HTR-8/SVneo (cell line): ENCODE data around the gene ADGRD1.

ENCODE experiments used
- DNase-seq: peaks from one replicate; pipeline ENCODE4 v3.0.0; 2011; ENCODE audit warnings: low spot score, mixed read lengths; ENCODE audit not compliant: insufficient read length
- FAIRE-seq: peaks from 2 replicates; lab custom pipeline; 2011; peaks lifted over from hg19 to GRCh38; lab: Jason Lieb, UNC

The ADGRD1 gene

GRCh38 chr12:131164096-131164872 is 210.6 kb downstream of the ADGRD1 start:
- DNase-seq, result no peak
- FAIRE-seq, result no peak

DNA sequence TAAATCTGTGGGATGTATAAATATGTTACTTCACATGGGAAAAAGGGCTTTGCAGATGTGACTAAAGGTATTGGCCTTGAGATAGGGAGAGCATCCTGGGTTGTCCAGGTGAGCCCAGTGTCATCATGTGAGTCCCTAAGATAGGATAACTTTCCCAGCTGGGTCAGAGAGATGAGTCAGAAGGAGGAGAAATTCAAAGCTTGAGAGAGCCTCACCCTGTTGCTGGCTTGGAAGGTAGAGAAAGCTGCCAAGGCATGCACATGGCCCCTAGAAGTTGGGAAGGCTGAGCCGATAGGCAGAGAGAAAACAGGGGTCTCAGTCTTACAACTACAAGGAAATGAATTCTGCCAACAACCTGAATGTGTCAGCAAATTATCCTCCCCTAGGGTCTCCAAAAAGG is 213.0 kb downstream of the ADGRD1 start:
- FAIRE-seq (no peak), DNase-seq (no peak)

- FAIRE-seq (no peak), DNase-seq (no peak)
These were observed 213.6 kb downstream of the ADGRD1 start for GRCh38 chr12:131167334-131167733.

DNA sequence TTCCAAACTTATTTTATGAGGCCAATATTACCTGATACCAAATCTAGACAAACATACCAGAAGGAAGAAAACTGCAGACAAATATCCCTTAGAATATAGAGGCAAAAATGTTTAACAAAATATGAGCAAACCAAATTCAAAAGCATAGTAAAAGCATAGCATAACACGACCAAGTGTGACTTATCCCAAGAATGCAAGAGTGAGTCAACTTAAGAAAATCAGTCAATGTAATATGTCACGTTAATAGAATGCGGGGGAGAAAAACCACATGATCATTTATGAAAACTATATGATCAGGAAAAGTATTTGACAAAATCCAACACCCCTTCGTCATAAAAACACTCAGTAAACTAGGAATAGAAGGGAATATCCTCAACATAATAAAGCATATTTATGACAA is 217.3 kb downstream of the ADGRD1 start:
- DNase-seq, result no peak
- FAIRE-seq, result no peak

GRCh38 chr12:131174901-131175300 is 221.2 kb downstream of the ADGRD1 start:
- no peak for DNase-seq
- no peak for FAIRE-seq

- FAIRE-seq, result no peak
- DNase-seq, result no peak
These were observed 222.6 kb downstream of the ADGRD1 start for GRCh38 chr12:131176266-131176665.

GRCh38 chr12:131176926-131177325 is 223.2 kb downstream of the ADGRD1 start:
- DNase-seq, result no peak
- no peak for FAIRE-seq

DNA sequence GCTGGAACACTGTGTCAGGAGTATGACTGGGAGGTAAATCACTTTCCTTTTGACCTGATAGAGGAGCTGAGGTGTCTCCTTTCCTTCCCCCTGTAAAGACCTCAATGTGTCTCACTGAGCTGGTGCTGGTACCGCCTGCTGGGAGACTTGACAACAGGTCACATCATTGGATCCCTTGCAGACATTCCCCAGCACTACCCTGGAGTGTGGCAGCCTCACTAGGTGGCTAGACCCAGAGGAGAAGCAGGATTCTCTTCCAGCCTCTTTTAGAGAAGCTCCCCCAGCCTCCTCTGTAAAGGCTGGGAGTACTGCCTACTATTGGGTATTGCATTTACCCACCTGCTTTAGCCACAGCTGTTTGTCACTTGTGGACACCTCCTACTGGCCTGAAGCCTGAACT is 223.9 kb downstream of the ADGRD1 start:
- no peak for DNase-seq
- FAIRE-seq, result no peak

DNA sequence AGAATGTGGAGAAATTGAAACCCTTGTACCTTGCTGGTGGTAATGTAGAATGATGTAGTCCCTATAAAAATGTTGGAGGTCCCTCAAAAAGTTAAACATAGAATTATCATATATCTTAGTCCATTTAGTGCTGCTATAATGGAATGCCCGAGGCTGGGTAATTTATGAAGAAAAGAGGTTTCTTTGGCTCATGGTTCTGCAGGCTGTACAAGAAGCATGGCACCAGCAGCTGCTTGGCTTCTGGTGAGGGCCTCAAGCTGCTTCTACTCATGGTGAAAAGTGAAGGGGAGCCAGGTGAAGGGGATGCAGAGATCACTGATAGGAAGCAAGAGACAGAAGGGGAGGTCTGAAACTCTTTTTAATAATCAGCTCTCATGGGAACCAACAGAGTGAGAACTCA is 233.9 kb downstream of the ADGRD1 start:
- no peak for DNase-seq
- FAIRE-seq, result no peak

- no peak for DNase-seq
- FAIRE-seq, result no peak
These were observed 234.7 kb downstream of the ADGRD1 start for GRCh38 chr12:131188131-131189050.

GRCh38 chr12:131189781-131190180 is 236.1 kb downstream of the ADGRD1 start:
- FAIRE-seq (no peak), DNase-seq (no peak)

- FAIRE-seq, result no peak
- no peak for DNase-seq
These were observed 237.3 kb downstream of the ADGRD1 start for GRCh38 chr12:131190965-131191364.
